Measurements from ENCODE around the gene ZNF451.

DNA sequence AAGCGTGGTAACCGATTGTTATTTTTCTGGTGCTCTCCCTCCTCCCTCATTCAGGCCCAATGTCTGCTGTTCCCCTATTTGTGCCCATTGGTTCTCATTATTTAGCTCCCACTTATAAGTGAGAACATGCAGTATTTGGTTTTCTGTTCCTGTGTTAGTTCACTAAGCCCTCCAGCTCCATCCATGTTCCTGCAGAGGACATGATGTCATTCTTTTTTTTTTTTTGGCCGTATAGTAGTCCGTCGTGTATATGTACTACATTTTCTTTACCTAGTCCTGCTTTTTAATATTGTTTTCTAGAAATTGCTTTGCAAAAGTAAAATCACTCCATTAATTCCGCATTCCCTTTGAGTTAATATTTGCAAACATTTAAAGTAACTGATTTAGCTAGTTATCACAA is 23.1 kb downstream of the ZNF451 start:
- TF ChIP-seq CTCF (conservative IDR thresholded peaks at IDR 0.05; ENCODE audit: low read depth, low read length), result no peak
- no peak for TF ChIP-seq EZH2 (IDR thresholded peaks at IDR 0.05; ENCODE audit: borderline replicate concordance, low read depth, low read length, poor library complexity, severe bottlenecking)

All from A673 (cell line).